AG04449 (cell line): Measurements from ENCODE around the gene ZMYND15.

Source experiments
- CTCF ChIA-PET: fragments of 350-600 bp; formaldehyde crosslinking; extraction: SDS; loops from one replicate; lab custom pipeline; 2021; ENCODE audit warnings: antibody characterized with exemption; lab: Yijun Ruan, JAX
- POLR2A ChIA-PET: fragments of 400-600, 350-600 bp; formaldehyde crosslinking; extraction: SDS; loops from one replicate; lab custom pipeline; 2020; ENCODE audit warnings: antibody characterized with exemption, inconsistent platforms; lab: Yijun Ruan, JAX
- DNase-seq: peaks from one replicate; pipeline ENCODE4 v3.0.0-alpha.2; 2010; ENCODE audit warnings: low read depth, low spot score
- H3K4me3 ChIP-seq: 2 replicates; pipeline ENCODE4 v1.5.1; 2011; ENCODE audit warnings: low read depth, mild to moderate bottlenecking, control low read depth, low read length
- CTCF ChIP-seq: IDR thresholded peaks from one replicate; pipeline ENCODE4 v1.5.1; 2011; ENCODE audit warnings: mild to moderate bottlenecking, moderate library complexity, low read length, control low read depth, inconsistent platforms; ENCODE audit not compliant: insufficient read depth; ENCODE audit errors: missing control alignments

The ZMYND15 gene

GRCh38 chr17:4740584-4740983 lies 951 bp downstream of the ZMYND15 start:
- H3K4me3 ChIP-seq, result no peak overlapping the region; the same call in 1 of the 2 replicates
- no peak for TF ChIP-seq CTCF
- no peak for DNase-seq
- ChIA-PET POLR2A (interaction anchor here (0.6 kb wide), 1 partner anchor 10 kb away, joined by 3 read pairs; no protein-coding TSS in a partner anchor), CTCF (no interaction called here)

GRCh38 chr17:4741544-4741943 lies 1.9 kb downstream of the ZMYND15 start:
- CTCF ChIA-PET, result no interaction called here
- no peak for TF ChIP-seq CTCF
- POLR2A ChIA-PET, result no interaction called here
- no peak for DNase-seq
- no peak overlapping the region for H3K4me3 ChIP-seq

- no peak overlapping the region for H3K4me3 ChIP-seq
- TF ChIP-seq CTCF, result no peak
- POLR2A ChIA-PET, result interaction anchor here (0.6 kb wide), 1 partner anchor 549 kb away, joined by 5 read pairs; no protein-coding TSS in a partner anchor
- DNase-seq, result no peak
- CTCF ChIA-PET, result no interaction called here
These were observed 2.5 kb downstream of the ZMYND15 start for GRCh38 chr17:4742133-4742532.

DNA sequence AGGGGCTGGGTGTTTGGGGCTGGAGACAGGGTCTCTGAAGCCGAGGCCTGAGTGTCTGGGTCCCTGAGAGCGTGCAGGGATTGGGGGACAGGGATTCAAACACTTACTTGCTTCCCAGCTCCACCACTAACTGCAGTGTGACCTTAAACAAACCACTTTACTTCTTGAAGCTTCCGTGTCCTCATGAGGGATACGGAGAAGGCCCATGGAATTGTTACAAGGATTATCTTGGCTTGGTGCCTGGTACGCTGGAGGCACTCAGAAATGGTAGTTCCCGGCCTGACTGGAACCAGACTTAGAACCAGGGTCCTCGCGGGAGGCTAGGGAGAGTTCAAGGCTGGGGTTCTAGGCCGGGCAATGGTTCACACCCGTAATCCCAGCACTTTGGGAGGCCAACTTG lies 3.0 kb downstream of the ZMYND15 start:
- DNase-seq, result no peak
- CTCF ChIA-PET, result no interaction called here
- no peak overlapping the region for H3K4me3 ChIP-seq
- TF ChIP-seq CTCF, result no peak
- POLR2A ChIA-PET, result interaction anchor here (0.6 kb wide), 1 partner anchor 550 kb away, joined by 5 read pairs; no protein-coding TSS in a partner anchor

GRCh38 chr17:4743216-4743615 lies 3.6 kb downstream of the ZMYND15 start:
- POLR2A ChIA-PET, result no interaction called here
- DNase-seq, result no peak
- TF ChIP-seq CTCF, result no peak
- CTCF ChIA-PET, result no interaction called here
- no peak overlapping the region for H3K4me3 ChIP-seq

- ChIA-PET CTCF (no interaction called here), POLR2A (interaction anchor here (0.6 kb wide), 1 partner anchor 12 kb away, joined by 3 read pairs; no protein-coding TSS in a partner anchor)
These were observed 4.3 kb downstream of the ZMYND15 start for GRCh38 chr17:4743898-4744297.

More at GRCh38 chr17:4743898-4744297, 4.3 kb downstream of the ZMYND15 start:
- DNase-seq, result no peak
- no peak for TF ChIP-seq CTCF
- H3K4me3 ChIP-seq, result no peak overlapping the region
